T-helper 22 cell (primary cell): ENCODE data around the gene STK10.

Source experiments
- DNase-seq: peaks from one replicate; pipeline ENCODE4 v3.0.0-alpha.2; 2020; ENCODE audit warnings: low read depth

The STK10 gene

DNA sequence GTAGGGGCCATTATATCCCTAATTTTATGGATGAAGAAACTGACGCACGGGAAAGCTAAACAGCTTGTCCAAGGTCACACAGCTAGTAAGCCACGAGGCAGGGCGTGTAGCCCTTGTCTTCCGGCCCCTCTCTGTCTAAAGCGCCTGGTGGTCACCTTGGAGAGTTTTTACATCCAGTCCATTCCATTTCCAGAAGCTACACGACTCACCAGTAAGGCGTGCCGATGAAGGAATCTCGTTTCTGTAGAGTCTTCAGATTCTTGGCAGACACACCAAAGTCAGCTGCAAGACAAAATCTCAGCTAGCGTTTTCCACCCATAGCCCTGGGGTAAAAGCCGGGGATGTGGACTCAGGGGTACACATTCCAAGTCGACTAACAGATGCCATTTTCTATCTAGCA lies 80.5 kb downstream of the STK10 start:
- no peak for DNase-seq

GRCh38 chr5:172106511-172107356 lies 81.3 kb downstream of the STK10 start:
- DNase-seq: peak; percentile 35

- no peak for DNase-seq
These were observed 82.2 kb downstream of the STK10 start for GRCh38 chr5:172105811-172106210.

GRCh38 chr5:172104801-172105701 lies 83.0 kb downstream of the STK10 start:
- no peak for DNase-seq

DNA sequence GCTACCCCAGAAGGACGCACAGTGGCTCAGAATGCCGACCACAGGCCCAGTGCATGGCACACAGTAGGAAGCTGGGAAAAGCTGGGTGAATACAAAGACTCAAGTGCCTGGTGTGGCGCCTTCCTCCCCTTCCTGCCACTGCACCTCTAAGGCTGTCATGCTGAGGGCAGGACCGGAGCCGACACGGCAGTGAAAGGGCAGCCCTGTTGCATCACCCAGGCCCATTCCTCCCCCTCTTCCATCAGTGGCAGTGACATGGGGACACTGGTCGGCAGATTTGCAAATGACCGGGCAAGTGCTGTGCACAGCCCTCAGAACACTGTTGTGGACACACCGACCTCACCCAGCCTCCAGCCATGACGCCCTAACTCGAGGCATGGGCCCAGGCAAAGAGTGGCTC lies 84.0 kb downstream of the STK10 start:
- no peak for DNase-seq

GRCh38 chr5:172102913-172103626 lies 85.0 kb downstream of the STK10 start:
- no peak for DNase-seq

GRCh38 chr5:172102218-172102870 lies 85.7 kb downstream of the STK10 start:
- no peak for DNase-seq

GRCh38 chr5:172101547-172102217 lies 86.3 kb downstream of the STK10 start:
- no peak for DNase-seq

- no peak for DNase-seq
These were observed 89.1 kb downstream of the STK10 start for GRCh38 chr5:172098883-172099282.

- DNase-seq: no peak
These were observed 90.0 kb downstream of the STK10 start for GRCh38 chr5:172098046-172098445.

- no peak for DNase-seq
These were observed 90.7 kb downstream of the STK10 start for GRCh38 chr5:172097356-172097755.

GRCh38 chr5:172096207-172096940 lies 91.7 kb downstream of the STK10 start:
- DNase-seq: no peak

DNA sequence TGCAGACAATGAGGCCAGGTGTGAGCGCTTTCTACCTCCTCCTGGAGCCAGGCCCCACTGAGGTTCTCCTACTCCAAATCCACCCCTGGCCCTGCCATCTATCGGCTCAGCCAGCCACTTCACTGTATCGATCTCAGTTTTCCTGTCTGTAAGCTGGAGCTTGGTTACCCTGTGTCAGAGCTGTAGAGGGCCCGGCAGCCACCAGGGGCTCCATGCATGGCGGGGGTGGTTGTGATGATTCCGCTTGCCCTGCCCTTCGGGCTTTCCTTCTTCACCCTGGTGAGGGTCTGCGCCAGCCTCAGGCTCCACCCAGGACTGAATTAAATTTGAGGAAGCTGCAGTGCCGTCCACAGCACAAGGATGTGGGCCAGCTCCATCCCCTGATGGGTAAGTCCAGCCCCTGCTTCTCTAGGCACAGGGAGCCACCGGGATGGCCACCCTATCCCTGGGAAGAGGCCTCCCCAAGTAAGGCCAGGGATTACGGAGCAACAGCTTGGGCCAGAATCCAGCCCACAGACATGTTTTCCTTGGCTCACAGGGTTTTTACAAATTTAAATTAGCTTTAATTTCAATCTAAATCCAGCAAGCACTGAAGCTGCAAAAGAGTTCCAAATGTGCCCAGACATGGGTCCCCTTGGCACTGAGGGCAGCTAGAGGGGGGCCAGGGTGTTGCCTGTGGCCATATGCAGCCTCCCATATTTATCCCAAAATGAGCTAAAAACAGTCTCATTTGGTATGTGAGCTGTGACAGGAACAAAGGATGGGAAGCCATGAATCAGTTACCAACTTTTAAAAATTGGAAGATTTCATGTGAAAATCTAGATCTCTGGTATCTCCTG lies 92.4 kb downstream of the STK10 start:
- DNase-seq: no peak

GRCh38 chr5:172093965-172094364 lies 94.1 kb downstream of the STK10 start:
- DNase-seq: no peak

DNA sequence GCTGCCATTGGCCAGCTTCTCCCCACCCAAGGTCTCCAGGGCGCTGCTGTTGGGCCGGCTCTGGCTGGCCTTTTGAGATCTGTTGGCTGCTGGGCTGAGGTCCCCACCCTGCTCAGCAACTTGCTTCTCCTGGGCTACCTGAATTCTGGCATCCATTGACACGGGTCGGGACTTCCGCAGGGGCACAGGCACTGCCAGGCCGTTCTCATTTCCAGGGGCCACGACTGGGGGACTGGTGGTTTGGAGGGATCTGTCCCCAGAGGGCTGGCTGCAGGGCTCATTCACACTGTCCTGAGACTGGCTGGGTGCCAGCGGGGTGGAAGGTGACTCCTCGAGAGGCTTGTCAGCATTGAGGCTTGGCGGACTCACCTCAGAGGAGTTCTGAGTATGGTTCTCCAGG lies 94.5 kb downstream of the STK10 start:
- no peak for DNase-seq

GRCh38 chr5:172091956-172092732 lies 95.9 kb downstream of the STK10 start:
- no peak for DNase-seq

GRCh38 chr5:172090976-172091547 lies 97.0 kb downstream of the STK10 start:
- DNase-seq: no peak

DNA sequence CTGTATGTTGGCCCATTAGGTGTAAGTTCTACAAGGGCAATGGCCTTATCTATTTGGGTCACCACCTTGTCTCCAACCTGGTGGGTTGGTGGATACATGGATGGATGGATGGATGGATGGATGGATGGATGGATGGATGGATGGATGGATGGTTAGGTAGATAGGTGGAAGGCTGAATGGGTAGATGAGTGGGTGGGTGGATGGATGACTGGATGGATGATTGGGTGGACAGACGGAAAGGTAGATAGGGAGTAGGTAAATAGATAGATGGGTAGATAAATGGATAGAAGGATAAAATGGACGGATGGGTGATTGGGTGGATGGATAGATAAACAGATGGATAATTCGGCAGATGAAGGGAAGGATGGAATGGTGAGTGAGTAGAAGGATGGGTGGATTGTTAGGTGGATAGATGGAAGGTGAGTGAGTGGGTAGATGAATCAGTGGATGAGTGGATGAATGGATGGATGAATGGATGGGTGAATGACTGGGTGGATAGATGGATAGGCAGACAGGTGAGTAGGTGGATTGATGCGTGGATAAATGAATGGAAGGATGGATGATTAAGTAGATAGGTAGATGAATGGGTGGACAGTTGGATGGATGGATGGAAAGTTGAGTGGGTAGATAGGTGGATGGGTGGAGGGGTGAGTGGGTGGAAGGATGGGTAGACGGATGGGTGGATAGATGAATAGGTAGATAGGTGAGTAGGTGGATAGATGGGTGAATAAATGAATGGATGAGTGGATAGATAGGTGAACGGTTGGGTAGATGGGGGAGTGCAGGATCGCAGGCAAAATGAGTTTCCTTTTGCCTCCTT lies 98.5 kb downstream of the STK10 start:
- DNase-seq: no peak
